GM21737 (cell line): ENCODE results near the gene TSPYL1.
"Not testable (repeated sequence)": the region's sequence is repeated elsewhere in the genome, so short reads cannot be mapped to it uniquely, and the experiment has no call there.

Experiments used
- ATAC-seq: cut with Tn5 transposase; IDR thresholded peaks from one replicate; pipeline ENCODE4 v1.9.1; 2021; ENCODE audit warnings: mild to moderate bottlenecking, moderate library complexity; ENCODE audit not compliant: unreplicated experiment

Gene TSPYL1

GRCh38 chr6:116279232-116280160 lies at the start of gene TSPYL1:
Gene TSPYL1 (minus strand): TSS chr6:116279930. CDS start chr6:116279830, 100 bp downstream.
- peak; percentile 98 for ATAC-seq

DNA sequence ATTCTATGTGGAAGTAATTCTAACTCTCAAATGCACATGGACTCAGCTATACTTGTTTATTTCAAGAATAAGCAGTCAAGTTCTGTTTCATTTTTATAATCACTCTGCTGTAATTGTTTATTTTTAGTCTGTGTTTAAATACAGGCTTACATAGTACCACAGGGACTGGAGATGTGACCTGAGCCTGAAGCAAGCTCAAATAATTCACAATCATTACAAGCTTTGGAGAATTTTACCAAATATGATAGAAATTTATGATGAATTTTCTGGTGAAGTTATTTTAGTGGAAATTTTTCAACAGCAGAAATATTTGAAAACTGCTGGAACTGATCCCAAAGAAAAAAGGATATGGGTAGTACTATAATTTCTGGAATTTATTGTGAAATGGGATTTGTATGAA lies 49.4 kb upstream of the TSPYL1 start:
- no peak for ATAC-seq

GRCh38 chr6:116328528-116328903 lies 48.8 kb upstream of the TSPYL1 start:
- ATAC-seq, result no peak

DNA sequence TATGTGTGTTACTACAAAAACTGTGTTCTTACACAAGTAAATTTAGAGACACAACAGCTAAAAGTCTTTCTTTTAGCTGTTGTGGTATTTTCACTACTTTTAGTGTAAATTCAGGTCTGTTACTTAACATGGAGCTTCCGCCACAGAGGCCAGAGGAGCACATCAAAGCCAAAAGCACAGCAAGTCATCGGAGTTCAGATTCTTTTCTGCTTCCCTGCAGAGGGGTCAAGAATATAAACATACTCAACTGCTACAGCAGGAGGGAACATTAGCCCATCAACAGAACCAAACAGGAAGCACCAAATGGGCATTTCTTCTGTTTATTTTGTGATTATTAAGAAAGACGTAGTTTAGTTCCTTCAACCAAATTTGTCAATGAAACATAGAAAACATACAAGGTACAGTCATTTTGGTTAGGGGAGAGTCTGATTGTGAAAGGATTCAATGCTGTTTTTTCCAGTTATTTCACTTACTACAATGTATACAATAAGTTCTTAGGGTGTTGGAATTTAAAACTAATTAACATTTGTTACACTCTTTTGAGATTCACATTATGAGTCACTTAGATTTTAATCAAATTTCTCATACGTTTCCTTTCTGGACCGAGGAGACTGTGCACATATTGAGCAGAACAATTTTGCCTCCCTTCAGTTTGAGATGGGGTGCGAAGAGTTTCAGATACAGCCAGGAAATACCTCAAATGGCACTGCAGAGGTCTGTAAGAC lies 48.2 kb upstream of the TSPYL1 start:
- no peak for ATAC-seq

DNA sequence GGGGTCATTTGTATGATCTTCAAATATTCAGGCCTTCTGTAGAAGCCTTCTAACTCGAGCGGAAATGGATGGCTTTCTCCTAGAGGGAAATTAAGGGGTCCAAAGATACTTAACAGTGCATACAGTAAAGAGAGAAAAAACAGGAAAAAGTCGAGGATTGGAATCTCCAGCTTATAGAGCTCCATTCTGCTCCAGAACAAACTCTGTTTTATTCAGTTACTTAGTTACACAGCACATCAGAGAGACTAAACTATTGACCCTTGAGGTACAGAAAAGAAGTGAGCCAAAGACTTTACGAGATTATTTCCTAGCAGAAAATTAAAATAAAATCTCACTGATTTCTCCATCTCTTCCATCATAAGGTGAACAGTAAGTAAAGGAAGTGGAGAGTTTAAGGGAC lies 47.3 kb upstream of the TSPYL1 start:
- no peak for ATAC-seq

DNA sequence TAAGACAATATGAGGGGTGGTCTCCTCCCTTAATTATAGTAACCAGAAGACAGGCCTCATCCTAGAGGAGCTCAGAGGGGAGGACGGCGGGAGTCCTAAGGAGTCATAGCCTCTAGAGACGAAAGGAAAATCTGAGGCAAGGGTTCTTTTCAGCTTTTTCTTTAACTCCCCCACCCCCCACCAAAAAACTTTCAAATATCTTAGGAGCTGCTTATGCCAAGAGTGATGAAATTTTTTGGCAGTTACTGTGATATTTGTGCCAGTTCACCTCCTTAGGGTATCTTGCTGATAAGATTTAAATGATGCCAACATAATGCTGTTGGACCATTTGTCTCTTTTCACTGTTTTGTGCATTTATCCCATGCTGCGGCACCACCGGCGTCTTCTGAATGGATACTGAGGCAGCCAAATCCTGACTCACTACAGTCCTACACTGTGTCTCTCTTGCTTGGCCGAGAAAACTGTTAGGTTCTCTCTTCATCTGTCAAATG lies 46.5 kb upstream of the TSPYL1 start:
- no peak for ATAC-seq

GRCh38 chr6:116325634-116326132 lies 46.0 kb upstream of the TSPYL1 start:
- ATAC-seq, result not testable (repeated sequence)

- no peak for ATAC-seq
Observed at GRCh38 chr6:116323863-116324262, 44.1 kb upstream of the TSPYL1 start.

DNA sequence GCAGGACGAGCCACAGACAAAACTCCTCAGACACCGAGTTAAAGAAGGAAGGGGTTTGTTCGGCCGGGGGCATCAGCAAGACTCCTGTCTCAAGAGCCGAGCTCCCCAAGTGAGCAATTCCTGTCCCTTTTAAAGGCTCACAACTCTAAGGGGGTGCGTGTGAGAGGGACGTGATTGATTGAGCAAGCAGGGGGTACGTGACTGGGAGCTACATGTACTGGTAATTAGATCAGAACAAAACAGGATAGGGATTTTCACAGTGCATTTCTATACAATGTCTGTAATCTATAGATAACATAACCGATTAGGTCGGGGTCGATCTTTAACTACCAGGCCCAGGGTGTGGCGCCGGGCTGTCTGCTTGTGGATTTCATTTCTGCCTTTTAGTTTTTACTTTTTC lies 42.2 kb upstream of the TSPYL1 start:
- not testable (repeated sequence) for ATAC-seq

DNA sequence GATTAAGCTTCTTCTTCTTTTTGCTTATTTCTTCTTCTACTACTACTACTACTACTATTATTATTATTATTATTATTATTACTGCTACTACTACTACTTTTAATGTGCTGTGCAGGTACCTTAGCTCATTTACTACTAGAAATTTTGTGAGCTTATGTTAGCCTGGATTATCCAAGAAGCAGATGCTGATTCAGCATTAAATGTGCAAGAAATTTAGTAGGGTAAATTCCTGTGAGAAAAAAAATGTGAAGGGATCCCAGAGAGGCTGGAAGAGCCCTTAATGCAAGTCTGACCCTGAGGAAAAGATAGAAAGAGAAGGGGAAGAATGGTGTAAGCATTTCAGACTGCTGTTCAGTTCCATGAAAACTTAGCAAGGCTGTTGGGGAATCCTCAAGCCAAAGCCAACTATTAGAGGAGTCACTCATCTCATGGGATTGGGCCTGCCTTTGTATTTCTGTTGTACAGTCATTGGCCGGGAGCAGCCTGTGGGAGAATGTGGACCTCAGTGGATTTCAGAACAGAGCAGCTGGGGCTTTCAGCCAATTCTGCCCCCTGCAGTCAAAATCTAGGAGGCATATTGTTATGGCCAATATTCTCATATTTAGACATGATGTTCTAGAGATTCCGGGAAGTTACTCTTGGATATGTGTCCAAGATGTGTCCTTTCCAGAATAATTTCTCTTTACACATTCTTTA lies 37.2 kb upstream of the TSPYL1 start:
- no peak for ATAC-seq

- ATAC-seq, result no peak
Observed at GRCh38 chr6:116314878-116315277, 35.1 kb upstream of the TSPYL1 start.

DNA sequence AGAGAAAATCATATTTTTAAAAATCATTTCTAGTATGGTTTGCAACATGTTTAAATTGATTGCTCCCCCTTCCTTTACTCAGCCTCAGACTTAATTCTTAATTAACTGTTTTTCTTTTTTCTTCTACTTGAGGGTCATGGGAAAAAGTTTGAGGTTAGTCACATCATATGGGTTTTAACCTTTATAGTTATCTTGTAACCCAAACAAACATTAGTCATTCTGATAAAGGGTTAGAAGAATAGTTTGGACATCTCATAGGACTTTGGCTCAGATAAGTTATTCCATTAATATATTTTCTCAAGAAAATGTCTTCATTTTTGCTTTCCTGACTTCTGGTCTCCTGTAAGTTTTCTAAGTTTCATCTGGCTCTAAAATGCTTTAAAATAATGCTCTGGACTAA lies 34.5 kb upstream of the TSPYL1 start:
- ATAC-seq, result no peak

DNA sequence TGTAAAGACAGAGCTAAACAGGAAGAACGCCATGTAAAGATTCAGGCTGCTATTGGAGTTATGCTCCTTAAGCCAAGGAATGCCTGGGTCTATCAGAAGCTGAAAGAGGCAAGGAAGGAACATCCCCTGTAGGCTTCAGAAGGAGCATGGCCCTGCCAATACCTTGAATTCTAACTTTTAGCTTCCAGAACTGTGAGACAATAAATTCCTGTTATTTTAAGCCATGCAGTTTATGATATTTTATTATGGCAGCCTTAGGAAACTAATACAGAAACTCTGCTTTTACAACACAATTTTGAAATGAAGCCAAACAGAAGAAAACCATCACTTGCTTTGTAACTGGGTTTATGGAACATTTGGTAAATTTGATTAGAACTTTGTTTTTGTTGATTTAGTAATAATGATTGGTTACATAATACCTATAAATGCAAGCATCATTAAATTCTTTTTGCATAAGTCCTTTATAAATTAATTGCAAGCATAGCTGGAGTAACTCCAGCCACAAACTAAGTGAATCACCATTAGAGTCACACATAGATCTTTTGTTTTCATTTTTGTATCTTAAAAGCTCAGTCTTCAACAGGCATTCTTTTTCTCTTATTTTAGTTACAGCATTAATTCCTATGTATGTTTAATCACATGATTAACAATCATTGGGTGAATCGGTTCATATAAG lies 33.5 kb upstream of the TSPYL1 start:
- ATAC-seq, result no peak

GRCh38 chr6:116309657-116310056 lies 29.9 kb upstream of the TSPYL1 start:
- ATAC-seq, result no peak

- no peak for ATAC-seq
Observed at GRCh38 chr6:116309001-116309400, 29.3 kb upstream of the TSPYL1 start.

- ATAC-seq, result no peak
Observed at GRCh38 chr6:116307633-116308032, 27.9 kb upstream of the TSPYL1 start.

DNA sequence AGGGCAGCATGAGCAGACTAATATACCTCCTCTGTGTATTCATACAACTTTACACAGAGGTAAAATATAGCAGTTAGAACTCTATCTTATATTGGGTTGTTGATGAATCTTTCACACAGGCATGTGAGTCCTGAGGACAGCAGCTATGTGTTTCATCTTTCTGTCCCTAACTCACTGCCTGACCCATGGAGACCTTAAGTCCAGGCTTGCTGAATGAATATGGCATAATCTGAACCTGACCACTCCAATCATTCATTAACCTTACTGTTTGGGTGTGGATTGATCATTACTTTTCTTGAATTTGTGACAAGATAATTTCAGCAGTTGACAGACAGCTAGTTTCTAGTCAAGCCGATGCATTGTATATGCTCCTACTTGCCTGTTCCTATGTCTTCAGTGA lies 27.3 kb upstream of the TSPYL1 start:
- ATAC-seq, result no peak

- ATAC-seq, result no peak
Observed at GRCh38 chr6:116304538-116305097, 24.9 kb upstream of the TSPYL1 start.

DNA sequence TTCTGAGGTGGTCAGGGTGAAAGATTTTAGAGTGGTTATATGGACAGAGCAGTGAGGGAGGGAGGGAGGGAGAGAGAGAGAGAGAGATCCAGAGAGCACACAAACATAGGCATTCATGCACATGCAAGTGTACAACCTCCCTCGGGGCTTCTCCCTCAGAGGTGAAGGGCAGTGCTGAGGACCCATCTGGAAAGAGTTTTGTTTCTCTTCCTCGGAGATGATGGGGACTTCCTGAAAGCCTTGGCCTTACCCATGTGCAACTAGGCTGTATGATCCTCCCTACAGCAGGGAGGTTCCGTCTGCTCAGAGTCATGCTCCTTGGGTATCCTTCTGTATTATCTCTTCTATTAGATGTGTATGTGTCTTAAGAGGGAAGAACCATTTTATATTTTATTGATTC lies 21.4 kb upstream of the TSPYL1 start:
- ATAC-seq, result no peak

GRCh38 chr6:116300566-116300965 lies 20.8 kb upstream of the TSPYL1 start:
- no peak for ATAC-seq
